Activated CD8-positive, alpha-beta memory T cell treated with anti-CD3 and anti-CD28 coated beads, Interleukin-2, amount 50 U/mL, for 24 hours (primary cell): ENCODE measurements around the gene KDM6B.

Source experiments
- DNase-seq: peaks from one replicate; pipeline ENCODE4 v3.0.0-alpha.2; 2020; ENCODE audit errors: extremely low read depth

Gene KDM6B

GRCh38 chr17:7820231-7820630 is 13.8 kb upstream of the KDM6B start:
- no peak for DNase-seq

GRCh38 chr17:7822126-7822525 is 11.9 kb upstream of the KDM6B start:
- DNase-seq, result no peak

- DNase-seq, result no peak
Measured at GRCh38 chr17:7823581-7824001, 10.4 kb upstream of the KDM6B start.

- DNase-seq, result no peak
Measured at GRCh38 chr17:7824021-7824924, 9.7 kb upstream of the KDM6B start.

GRCh38 chr17:7825206-7825990 is 8.6 kb upstream of the KDM6B start:
- no peak for DNase-seq

GRCh38 chr17:7830616-7831015 is 3.4 kb upstream of the KDM6B start:
- DNase-seq, result no peak

- no peak for DNase-seq
Measured at GRCh38 chr17:7831233-7831632, 2.8 kb upstream of the KDM6B start.

GRCh38 chr17:7832431-7832830 is 1.6 kb upstream of the KDM6B start:
- no peak for DNase-seq

GRCh38 chr17:7833011-7833794 is 814 bp upstream of the KDM6B start:
- no peak for DNase-seq

GRCh38 chr17:7834542-7834956 is 532 bp downstream of the KDM6B start:
- DNase-seq, result no peak

GRCh38 chr17:7834957-7835813 is 1.2 kb downstream of the KDM6B start:
- peak; percentile 81 for DNase-seq

GRCh38 chr17:7835814-7836595 is 2.0 kb downstream of the KDM6B start:
- DNase-seq, result no peak

- no peak for DNase-seq
Measured at GRCh38 chr17:7836596-7837407, 2.8 kb downstream of the KDM6B start.

- no peak for DNase-seq
Measured at GRCh38 chr17:7837408-7838088, 3.5 kb downstream of the KDM6B start.

GRCh38 chr17:7838090-7839075 is 4.4 kb downstream of the KDM6B start:
- DNase-seq, result no peak

GRCh38 chr17:7839190-7839875 is 5.3 kb downstream of the KDM6B start:
- DNase-seq, result no peak

GRCh38 chr17:7839876-7840261 is 5.9 kb downstream of the KDM6B start:
- no peak for DNase-seq
